ENCODE results near the gene UBL3.

Gene UBL3

DNA sequence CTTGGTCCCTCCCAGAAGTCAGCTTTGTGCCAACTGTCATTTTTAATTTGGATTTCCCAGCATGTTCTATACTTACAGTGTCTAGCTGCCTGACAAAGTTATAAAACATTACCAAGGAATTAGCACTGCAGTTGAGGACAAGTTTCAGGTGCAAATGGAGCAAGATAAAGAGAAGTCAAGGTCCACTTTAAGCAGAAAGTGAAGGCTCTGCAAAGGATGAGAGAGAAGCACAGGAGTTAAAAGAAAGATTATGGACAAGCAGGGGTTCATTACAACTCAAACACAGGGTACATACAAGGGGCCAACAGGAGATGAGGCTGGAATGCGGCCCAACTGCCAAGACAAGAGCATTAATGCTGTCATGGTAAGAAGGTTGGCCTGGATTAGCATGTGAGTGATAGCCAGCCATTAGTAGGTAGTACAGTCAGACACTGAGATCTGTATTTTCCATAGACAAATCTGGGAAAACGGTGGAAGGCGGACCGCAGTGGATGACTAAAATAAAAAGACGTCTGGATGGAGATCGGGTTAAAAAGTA lies 17.6 kb downstream of the UBL3 start:
- H3K18ac ChIP-seq (ENCODE audit: low read length): no peak overlapping the region
- H4K12ac ChIP-seq (ENCODE audit: low read depth, low read length): no peak overlapping the region
- no peak overlapping the region for H4K91ac ChIP-seq (ENCODE audit: low read depth, low read length)
- no peak for DNase-seq
- H3K4me3 ChIP-seq (ENCODE audit: low read depth, low read length): no peak overlapping the region
- no peak overlapping the region for H2AK5ac ChIP-seq (ENCODE audit: low read length)
- H3K27me3 ChIP-seq (ENCODE audit: insufficient read depth, low read length): no peaks in the 10 kb centered on the region
- no peak overlapping the region for H3K4me2 ChIP-seq (ENCODE audit: low read length)
- no peak overlapping the region for H4K8ac ChIP-seq (ENCODE audit: low read depth, low read length)
- peaks cover 23% of the 10 kb centered on the region for H3K79me2 ChIP-seq (ENCODE audit: control insufficient read depth, insufficient read depth, low read length, poor library complexity)
- H3K27ac ChIP-seq (ENCODE audit: low read depth, low read length): no peak overlapping the region
- H3K14ac ChIP-seq (ENCODE audit: low read length): no peak overlapping the region
- H3K23ac ChIP-seq (ENCODE audit: low read length): no peak overlapping the region
- peak overlapping the region; percentile 81 for H3K4ac ChIP-seq (ENCODE audit: low read depth, low read length)
- no peak overlapping the region for H2BK12ac ChIP-seq (ENCODE audit: low read length)
- no peak overlapping the region for H3K9ac ChIP-seq (ENCODE audit: low read length)
- peaks cover 1% of the 10 kb centered on the region for H3K79me1 ChIP-seq (ENCODE audit: low read length)
- H2BK5ac ChIP-seq (ENCODE audit: low read depth, low read length, poor library complexity): no peak overlapping the region
- peaks cover 6 to 10% of the 10 kb centered on the region in 2 experiments for H3K36me3 ChIP-seq (ENCODE audit: control insufficient read depth in 1 of 2, insufficient read depth in 2 of 2, low read length in 2 of 2)
- H2BK120ac ChIP-seq (ENCODE audit: insufficient read depth, low read length, poor library complexity): no peak overlapping the region
- WGBS (ENCODE audit: extremely low coverage, insufficient coverage, insufficient read length): 100% methylated on average over 4 of the region's 6 CpGs
- H3K9me3 ChIP-seq (ENCODE audit: insufficient read depth, low read depth, low read length): no peaks in the 10 kb centered on the region
- peaks cover 6 to 16% of the 10 kb centered on the region in 2 experiments for H3K4me1 ChIP-seq (ENCODE audit: control insufficient read depth in 1 of 2, insufficient read depth in 2 of 2, low read length in 2 of 2)
- H2AFZ ChIP-seq (ENCODE audit: insufficient read depth, low read length, poor library complexity): no peak overlapping the region

DNA sequence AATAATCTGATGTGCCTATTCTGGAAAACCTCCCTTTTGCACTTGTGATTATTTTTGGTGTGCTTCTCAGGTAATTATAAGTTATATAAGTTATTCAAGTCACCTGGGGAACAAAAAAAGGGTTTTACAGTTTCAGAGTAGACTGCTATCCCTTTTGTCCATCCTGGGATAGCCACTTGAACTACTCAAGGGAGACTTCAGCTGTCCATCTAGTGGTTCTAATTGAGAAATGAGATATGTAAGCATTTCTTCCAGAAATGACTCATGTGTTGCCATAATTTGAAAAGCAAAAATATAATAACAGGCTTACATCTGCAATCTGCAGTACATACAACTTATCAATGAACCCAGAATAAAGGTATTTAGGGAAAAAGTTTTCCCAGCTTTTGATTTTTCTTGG lies 20.4 kb downstream of the UBL3 start:
- H3K4me1 ChIP-seq (ENCODE audit: control insufficient read depth in 1 of 2, insufficient read depth in 2 of 2, low read length in 2 of 2): peaks cover 3 to 6% of the 10 kb centered on the region in 2 experiments
- no peak overlapping the region for H3K4ac ChIP-seq (ENCODE audit: low read depth, low read length)
- no peak overlapping the region for H2BK5ac ChIP-seq (ENCODE audit: low read depth, low read length, poor library complexity)
- no peak overlapping the region for H2BK120ac ChIP-seq (ENCODE audit: insufficient read depth, low read length, poor library complexity)
- no peak overlapping the region for H3K27ac ChIP-seq (ENCODE audit: low read depth, low read length)
- DNase-seq: no peak
- no peak overlapping the region for H4K8ac ChIP-seq (ENCODE audit: low read depth, low read length)
- H2AK5ac ChIP-seq (ENCODE audit: low read length): no peak overlapping the region
- H3K9ac ChIP-seq (ENCODE audit: low read length): no peak overlapping the region
- H3K36me3 ChIP-seq (ENCODE audit: control insufficient read depth in 1 of 2, insufficient read depth in 2 of 2, low read length in 2 of 2): peaks cover 6 to 10% of the 10 kb centered on the region in 2 experiments
- no peak overlapping the region for H4K91ac ChIP-seq (ENCODE audit: low read depth, low read length)
- no peak overlapping the region for H2BK12ac ChIP-seq (ENCODE audit: low read length)
- no peak overlapping the region for H2AFZ ChIP-seq (ENCODE audit: insufficient read depth, low read length, poor library complexity)
- H3K14ac ChIP-seq (ENCODE audit: low read length): no peak overlapping the region
- H3K23ac ChIP-seq (ENCODE audit: low read length): no peak overlapping the region
- no peak overlapping the region for H4K12ac ChIP-seq (ENCODE audit: low read depth, low read length)
- no peak overlapping the region for H3K4me2 ChIP-seq (ENCODE audit: low read length)
- H3K27me3 ChIP-seq (ENCODE audit: insufficient read depth, low read length): no peaks in the 10 kb centered on the region
- H3K79me2 ChIP-seq (ENCODE audit: control insufficient read depth, insufficient read depth, low read length, poor library complexity): peaks cover 14% of the 10 kb centered on the region
- H3K18ac ChIP-seq (ENCODE audit: low read length): no peak overlapping the region
- no peak overlapping the region for H3K4me3 ChIP-seq (ENCODE audit: low read depth, low read length)
- H3K79me1 ChIP-seq (ENCODE audit: low read length): peaks cover 1% of the 10 kb centered on the region
- no peaks in the 10 kb centered on the region for H3K9me3 ChIP-seq (ENCODE audit: insufficient read depth, low read depth, low read length)

DNA sequence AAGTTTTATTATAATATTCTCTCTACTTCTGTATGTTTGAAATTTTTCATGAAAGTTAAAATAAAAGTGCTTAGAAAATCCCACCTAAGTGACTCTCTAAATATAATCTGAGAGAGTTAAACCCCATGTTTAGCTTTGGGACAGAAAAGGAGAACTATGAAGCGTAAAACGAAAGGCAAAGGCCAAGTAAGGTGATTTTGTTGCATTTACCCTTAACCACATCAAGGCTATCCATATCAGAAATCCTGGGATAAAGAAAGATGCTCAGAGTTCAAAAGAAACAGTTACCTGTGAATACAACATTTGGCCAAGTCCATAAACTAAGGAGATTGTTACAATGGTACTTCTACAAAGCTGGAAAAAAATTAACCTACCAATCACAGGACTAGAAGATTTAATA lies 31.3 kb downstream of the UBL3 start:
- no peak overlapping the region for H3K4ac ChIP-seq (ENCODE audit: low read depth, low read length)
- peaks cover 2% of the 10 kb centered on the region for H3K79me2 ChIP-seq (ENCODE audit: control insufficient read depth, insufficient read depth, low read length, poor library complexity)
- H3K36me3 ChIP-seq (ENCODE audit: control insufficient read depth in 1 of 2, insufficient read depth in 2 of 2, low read length in 2 of 2): peaks cover 0 to 2% of the 10 kb centered on the region in 2 experiments
- no peak overlapping the region for H3K23ac ChIP-seq (ENCODE audit: low read length)
- no peaks in the 10 kb centered on the region for H3K9me3 ChIP-seq (ENCODE audit: insufficient read depth, low read depth, low read length)
- no peak overlapping the region for H3K9ac ChIP-seq (ENCODE audit: low read length)
- no peak overlapping the region for H2BK120ac ChIP-seq (ENCODE audit: insufficient read depth, low read length, poor library complexity)
- no CpG with 5 or more reads among the region's 2 CpGs for WGBS (ENCODE audit: extremely low coverage, insufficient coverage, insufficient read length)
- H3K4me3 ChIP-seq (ENCODE audit: low read depth, low read length): no peak overlapping the region
- H4K12ac ChIP-seq (ENCODE audit: low read depth, low read length): no peak overlapping the region
- H3K4me2 ChIP-seq (ENCODE audit: low read length): no peak overlapping the region
- H3K27ac ChIP-seq (ENCODE audit: low read depth, low read length): no peak overlapping the region
- no peak for DNase-seq
- no peak overlapping the region for H2BK12ac ChIP-seq (ENCODE audit: low read length)
- no peak overlapping the region for H2AFZ ChIP-seq (ENCODE audit: insufficient read depth, low read length, poor library complexity)
- no peak overlapping the region for H3K14ac ChIP-seq (ENCODE audit: low read length)
- no peak overlapping the region for H4K91ac ChIP-seq (ENCODE audit: low read depth, low read length)
- H3K27me3 ChIP-seq (ENCODE audit: insufficient read depth, low read length): no peaks in the 10 kb centered on the region
- no peaks in the 10 kb centered on the region for H3K4me1 ChIP-seq (ENCODE audit: control insufficient read depth in 1 of 2, insufficient read depth in 2 of 2, low read length in 2 of 2)
- no peak overlapping the region for H2AK5ac ChIP-seq (ENCODE audit: low read length)
- H3K18ac ChIP-seq (ENCODE audit: low read length): no peak overlapping the region
- no peak overlapping the region for H2BK5ac ChIP-seq (ENCODE audit: low read depth, low read length, poor library complexity)
- no peak overlapping the region for H4K8ac ChIP-seq (ENCODE audit: low read depth, low read length)
- H3K79me1 ChIP-seq (ENCODE audit: low read length): no peaks in the 10 kb centered on the region

DNA sequence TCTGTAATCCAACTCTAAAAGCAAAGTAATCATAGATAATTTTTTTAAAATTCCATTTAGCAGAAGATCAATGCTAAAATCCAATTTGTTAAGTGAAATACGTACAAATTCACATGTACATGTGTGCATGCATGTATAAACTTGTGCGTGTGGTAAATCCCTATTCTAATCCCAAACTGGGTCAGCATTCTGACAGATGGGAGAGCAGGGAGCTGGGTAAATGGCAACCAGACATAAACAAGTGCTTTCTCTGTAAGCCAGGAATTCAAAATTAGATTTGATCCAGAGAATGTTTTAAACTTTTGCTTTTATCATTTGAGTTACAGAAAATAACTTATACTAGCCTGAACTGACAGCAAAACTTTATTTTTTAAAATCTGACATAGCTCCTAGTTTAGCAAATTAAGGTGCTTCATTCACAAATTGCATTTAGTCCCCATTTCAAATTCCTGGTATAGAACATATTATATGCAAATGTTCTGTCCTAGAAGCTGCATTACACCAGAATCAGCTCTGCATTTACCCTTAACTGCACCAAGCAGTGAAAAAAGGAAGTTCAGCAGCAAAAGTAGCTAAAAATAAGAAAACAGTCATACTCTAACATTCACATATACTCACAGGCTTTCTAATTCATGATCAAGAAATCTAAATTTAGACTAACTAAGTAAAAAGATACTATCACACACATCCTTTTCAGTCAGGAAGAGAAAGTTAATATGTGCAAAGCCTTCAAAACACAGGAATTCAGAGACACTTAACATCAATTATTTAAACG lies 32.6 kb downstream of the UBL3 start:
- no peak overlapping the region for H3K4me2 ChIP-seq (ENCODE audit: low read length)
- no peak overlapping the region for H3K14ac ChIP-seq (ENCODE audit: low read length)
- no peak overlapping the region for H3K4me3 ChIP-seq (ENCODE audit: low read depth, low read length)
- H3K9ac ChIP-seq (ENCODE audit: low read length): no peak overlapping the region
- H2AFZ ChIP-seq (ENCODE audit: insufficient read depth, low read length, poor library complexity): no peak overlapping the region
- no peak overlapping the region for H2AK5ac ChIP-seq (ENCODE audit: low read length)
- no peak overlapping the region for H3K18ac ChIP-seq (ENCODE audit: low read length)
- peaks cover 2% of the 10 kb centered on the region for H3K79me2 ChIP-seq (ENCODE audit: control insufficient read depth, insufficient read depth, low read length, poor library complexity)
- H3K27ac ChIP-seq (ENCODE audit: low read depth, low read length): no peak overlapping the region
- no peak overlapping the region for H4K12ac ChIP-seq (ENCODE audit: low read depth, low read length)
- no peak overlapping the region for H2BK5ac ChIP-seq (ENCODE audit: low read depth, low read length, poor library complexity)
- WGBS (ENCODE audit: extremely low coverage, insufficient coverage, insufficient read length): no CpG with 5 or more reads among the region's 3 CpGs
- H4K8ac ChIP-seq (ENCODE audit: low read depth, low read length): no peak overlapping the region
- H3K36me3 ChIP-seq (ENCODE audit: control insufficient read depth in 1 of 2, insufficient read depth in 2 of 2, low read length in 2 of 2): no peaks in the 10 kb centered on the region
- no peak overlapping the region for H4K91ac ChIP-seq (ENCODE audit: low read depth, low read length)
- no peak overlapping the region for H3K4ac ChIP-seq (ENCODE audit: low read depth, low read length)
- H2BK12ac ChIP-seq (ENCODE audit: low read length): no peak overlapping the region
- H2BK120ac ChIP-seq (ENCODE audit: insufficient read depth, low read length, poor library complexity): no peak overlapping the region
- H3K4me1 ChIP-seq (ENCODE audit: control insufficient read depth in 1 of 2, insufficient read depth in 2 of 2, low read length in 2 of 2): no peaks in the 10 kb centered on the region
- DNase-seq: no peak
- H3K9me3 ChIP-seq (ENCODE audit: insufficient read depth, low read depth, low read length): no peaks in the 10 kb centered on the region
- H3K27me3 ChIP-seq (ENCODE audit: insufficient read depth, low read length): no peaks in the 10 kb centered on the region
- H3K23ac ChIP-seq (ENCODE audit: low read length): no peak overlapping the region
- H3K79me1 ChIP-seq (ENCODE audit: low read length): no peaks in the 10 kb centered on the region

Data from trophoblast cell (in vitro differentiated cells and primary cell).